GM19372 (cell line): ENCODE measurements around the gene AMDHD1.

Experiments
- ATAC-seq: cut with Tn5 transposase; IDR thresholded peaks from one replicate; pipeline ENCODE4 v1.9.1; 2021; ENCODE audit warnings: mild to moderate bottlenecking, low read depth, moderate library complexity; ENCODE audit not compliant: unreplicated experiment

AMDHD1 gene

DNA sequence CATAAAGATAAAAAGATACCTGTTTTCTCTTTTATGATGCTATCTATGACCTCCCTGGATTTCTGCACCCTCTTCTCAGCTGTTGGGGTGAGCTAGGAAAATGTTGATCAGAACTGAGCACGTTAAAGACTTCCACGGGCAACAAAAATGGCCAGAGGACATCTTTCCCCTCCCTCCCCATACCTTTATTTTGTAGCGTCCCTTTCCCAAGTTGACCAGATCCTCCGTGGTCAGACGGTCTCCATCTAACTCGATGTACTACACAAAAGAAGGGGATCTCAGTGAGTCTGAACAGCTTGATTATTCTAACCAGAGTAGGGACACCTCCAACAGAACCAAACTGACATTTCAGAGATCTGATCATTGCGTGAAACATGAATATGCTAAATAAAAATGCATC is 50.8 kb downstream of the AMDHD1 start:
- ATAC-seq, result no peak

- no peak for ATAC-seq
These were observed 51.3 kb downstream of the AMDHD1 start for GRCh38 chr12:95994476-95994875.

- ATAC-seq, result no peak
These were observed 52.3 kb downstream of the AMDHD1 start for GRCh38 chr12:95995238-95996031.

- ATAC-seq, result no peak
These were observed 53.0 kb downstream of the AMDHD1 start, which contains the start of gene HAL for GRCh38 chr12:95996034-95996658. HAL (minus strand) TSS chr12:95996344; CDS start chr12:95995910, 434 bp downstream.

GRCh38 chr12:95997276-95997675 is 54.1 kb downstream of the AMDHD1 start:
- ATAC-seq, result no peak

DNA sequence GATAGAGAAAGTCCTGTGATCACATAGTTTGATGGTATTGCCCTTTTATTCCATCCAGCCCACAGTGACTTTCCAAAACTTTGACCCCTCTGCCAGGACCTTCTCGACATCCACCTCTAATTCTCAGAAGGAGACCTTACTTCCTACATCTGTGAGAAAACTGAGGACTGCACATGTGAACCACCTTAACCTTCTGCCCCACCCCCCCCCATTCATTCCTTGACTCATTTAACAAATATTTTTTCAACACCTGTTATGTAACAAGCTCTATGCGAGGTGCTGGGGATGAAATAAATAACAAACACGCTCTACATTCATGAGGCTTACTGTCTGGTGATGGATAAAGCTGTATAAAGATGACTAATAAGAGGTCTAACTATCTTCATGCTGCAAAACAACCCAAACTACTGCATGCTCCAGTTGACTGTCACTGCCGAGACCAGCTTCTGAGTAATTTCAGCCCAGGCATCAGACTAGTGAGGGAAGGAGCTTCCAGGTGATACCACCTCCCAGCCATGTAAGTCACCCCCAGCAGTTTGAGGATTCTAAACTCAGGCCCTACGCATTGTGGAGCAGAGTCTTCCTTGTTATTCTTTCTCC is 54.9 kb downstream of the AMDHD1 start:
- no peak for ATAC-seq

DNA sequence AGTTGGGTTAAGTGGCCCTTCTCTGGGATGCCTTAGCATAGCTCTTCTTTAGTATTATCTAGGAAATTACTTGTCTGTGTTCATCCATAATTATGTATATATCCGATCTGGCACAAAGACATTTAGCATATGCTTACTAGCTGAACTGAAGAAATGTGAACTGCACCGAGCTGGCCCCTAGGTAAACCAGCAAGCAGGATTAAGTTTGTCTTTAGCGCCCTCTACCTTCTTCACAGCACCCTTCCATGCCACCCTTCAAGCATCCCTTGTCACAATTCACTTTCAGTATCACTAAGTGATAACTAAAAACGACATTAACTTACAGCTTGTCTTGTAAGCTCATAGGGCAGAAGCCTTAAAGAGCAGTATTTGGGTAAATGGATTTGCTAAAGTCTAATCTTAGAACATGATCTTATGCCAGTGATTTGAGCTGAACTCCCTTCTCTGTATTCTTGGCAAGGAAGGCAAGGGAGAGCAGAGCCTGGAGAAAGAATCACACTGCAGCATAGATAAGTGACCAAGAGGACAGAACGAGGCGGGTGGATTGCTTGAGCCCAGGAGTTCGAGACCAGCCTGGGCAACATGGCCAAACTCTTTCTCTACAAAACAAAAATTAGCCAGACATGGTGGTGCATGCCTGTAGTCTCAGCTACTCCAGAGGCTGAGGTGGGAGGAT is 55.6 kb downstream of the AMDHD1 start:
- peak; percentile 94 for ATAC-seq

DNA sequence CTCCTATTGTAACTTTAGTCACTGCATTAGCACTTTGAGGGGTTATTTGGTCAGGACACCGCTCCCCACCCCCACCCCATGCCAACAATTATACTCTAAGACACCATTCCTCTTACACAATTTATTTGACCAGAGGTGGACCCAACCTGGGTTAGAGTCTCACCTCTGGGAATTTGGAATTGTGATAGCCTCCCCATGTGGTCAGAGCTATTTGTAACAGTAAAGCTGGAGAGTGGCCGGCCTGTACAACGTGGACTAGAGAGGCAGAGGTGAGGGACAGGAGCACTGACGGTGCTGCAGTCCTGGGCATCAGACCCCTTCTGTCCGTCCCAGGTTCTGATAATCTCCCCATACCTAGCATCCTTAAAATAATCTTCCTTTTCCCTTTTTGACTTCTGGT is 56.4 kb downstream of the AMDHD1 start:
- ATAC-seq, result no peak

- no peak for ATAC-seq
These were observed 57.7 kb downstream of the AMDHD1 start for GRCh38 chr12:96000858-96001257.

DNA sequence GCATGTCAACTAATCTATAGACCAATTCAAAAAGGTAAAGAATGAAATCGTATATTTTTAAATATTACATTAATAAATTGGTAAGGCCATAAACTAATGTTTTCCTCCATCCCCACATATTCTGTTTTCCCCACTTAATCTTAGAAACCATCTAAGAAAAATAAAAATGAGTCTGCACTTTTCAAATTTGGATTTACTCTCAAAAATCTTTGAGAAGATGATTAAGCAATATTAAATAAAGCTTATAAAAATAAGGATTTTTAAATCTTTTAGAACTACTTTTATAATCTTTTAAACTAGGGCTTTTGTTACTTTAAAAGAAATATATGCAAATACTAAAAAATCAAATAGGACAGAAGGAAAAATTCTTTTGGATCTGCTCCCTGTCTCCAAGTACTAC is 63.6 kb downstream of the AMDHD1 start:
- ATAC-seq, result no peak

DNA sequence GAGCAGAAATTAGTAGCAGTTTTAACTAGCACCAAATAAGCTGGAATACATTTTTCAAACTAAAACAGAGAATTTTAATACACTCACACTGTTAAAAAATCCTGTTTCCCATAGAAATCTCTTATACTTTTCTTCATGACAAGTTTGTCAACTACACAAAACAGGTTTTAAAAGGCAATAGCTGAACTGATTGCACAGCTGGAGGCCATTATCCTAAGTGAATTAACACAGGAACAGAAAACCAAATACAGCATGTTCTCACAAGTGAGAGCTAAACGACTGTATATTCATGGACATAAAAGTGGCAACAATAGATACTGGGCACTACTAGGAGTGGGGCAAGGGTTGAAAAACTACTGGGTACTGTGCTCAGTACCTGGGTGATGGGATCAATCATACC is 64.6 kb downstream of the AMDHD1 start:
- no peak for ATAC-seq

DNA sequence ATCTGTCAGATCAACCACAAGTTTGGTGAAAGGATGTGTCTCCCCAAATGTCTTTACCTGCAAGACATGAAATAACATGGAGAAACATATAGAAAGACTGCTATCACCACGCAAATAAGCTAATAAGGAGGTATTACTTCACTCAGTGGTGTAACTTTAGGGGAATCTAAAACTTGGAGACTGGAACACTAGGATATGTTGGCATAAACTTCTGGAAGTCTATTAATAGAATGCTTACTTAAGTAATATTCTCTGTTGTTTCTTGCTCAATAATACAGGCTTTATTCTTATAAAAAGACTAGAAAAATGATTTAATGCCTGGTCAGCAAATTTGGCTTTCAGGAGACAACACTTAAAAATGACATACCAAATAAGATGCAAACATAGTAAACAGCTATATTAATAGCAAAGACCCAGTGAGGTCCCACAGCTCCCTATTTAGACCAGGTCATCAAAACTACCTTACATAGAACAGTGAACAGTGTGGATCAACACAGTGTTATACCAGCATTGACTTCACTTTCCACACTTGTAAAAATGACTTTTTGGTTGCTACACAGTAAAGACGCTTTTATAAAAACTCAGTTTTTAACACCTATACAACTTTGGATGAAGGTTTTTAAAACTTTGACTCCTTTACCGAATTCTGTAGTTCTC is 71.9 kb downstream of the AMDHD1 start:
- no peak for ATAC-seq

GRCh38 chr12:96015672-96016071 is 72.5 kb downstream of the AMDHD1 start:
- ATAC-seq, result no peak
